Gastrocnemius medialis (tissue), 4 donors: ENCODE measurements around the gene TYSND1. TPM values are rescaled to one million over a fixed set of nuclear protein-coding genes. Genes with fewer than 3 reads are reported as not detected.

ENCODE experiments used
- ATAC-seq, 2 donors: fragments of 150-250 bp; one replicate each; pipeline ENCODE4 v1.9.1; 2016
- DNase-seq, 2 donors: peaks; one replicate each; pipeline ENCODE4 v3.0.0-alpha.2; 2019
- H3K27ac ChIP-seq, 4 donors: fragments of 200-600 bp; sonication (generic); 1 replicate in 1 of 4; 2 replicates in 3 of 4; pipeline ENCODE4 v1.5.1; 2016 to 2018; ENCODE audit warnings: mild to moderate bottlenecking in 2 of 4, moderate library complexity in 1 of 4
- H3K27me3 ChIP-seq, 3 donors: fragments of 200-600 bp; sonication (generic) in 2 of 3; 1 replicate in 1 of 3; 2 replicates in 2 of 3; pipeline versions ENCODE4 v1.5.1 to v1.6.0; 2016 to 2019; ENCODE audit warnings: mild to moderate bottlenecking in 1 of 3, moderate library complexity in 1 of 3
- H3K36me3 ChIP-seq, 2 donors: fragments of 200-600 bp; sonication (generic) in 1 of 2; one replicate each; pipeline ENCODE4 v1.5.1; 2017 to 2018
- H3K4me1 ChIP-seq, 2 donors: fragments of 200-600 bp; sonication (generic) in 1 of 2; one replicate each; pipeline ENCODE4 v1.5.1; 2016 to 2017; ENCODE audit warnings: mild to moderate bottlenecking in 2 of 2
- H3K4me3 ChIP-seq, 4 donors: fragments of 200-600 bp; sonication (generic) in 3 of 4; 1 replicate in 1 of 4; 2 replicates in 3 of 4; pipeline ENCODE4 v1.5.1; 2016 to 2019; ENCODE audit warnings: mild to moderate bottlenecking in 2 of 4
- H3K9me3 ChIP-seq, 3 donors: fragments of 200-600 bp; sonication (generic) in 2 of 3; 1 replicate in 1 of 3; 2 replicates in 2 of 3; pipeline ENCODE4 v1.5.1; 2016 to 2019
- POLR2A ChIP-seq, 2 donors: fragments of 450-650 bp; IDR thresholded peaks; one replicate each; pipeline ENCODE4 v1.6.1; 2017; ENCODE audit warnings: antibody characterized with exemption in 2 of 2, mild to moderate bottlenecking in 2 of 2, moderate library complexity in 2 of 2
- in situ Hi-C, 4 donors: fragments of 200-750 bp; cut with MboI; loops; one replicate each; pipeline versions ENCODE4 v1.15.0 to v1.8.0; 2017; ENCODE audit warnings: low sequenced_read_pairs in 4 of 4
- intact Hi-C: fragments of 100-400 bp; cut with DNase I; formaldehyde crosslinking; loops from one replicate; pipeline ENCODE4 v1.15.1; 2023; ENCODE audit warnings: low total_unique reads
- total RNA-seq, 4 donors: library from RNA; depleted of rRNA; stranded (reverse); fragments of >200 nt; gene quantifications; one replicate each; pipeline versions ENCODE4 v1.1.0 to v1.2.3, GENCODE V29; 2016
- TF ChIP-seq, protein P1 (sequence below), 5 experiments: fragments of 450-650 bp in 3 of 5; fragments of 200-600 bp in 2 of 5; sonication (generic) in 2 of 5; IDR thresholded peaks in 4 of 5; conservative IDR thresholded peaks in 1 of 5; 1 replicate in 4 of 5; 2 replicates in 1 of 5; pipeline ENCODE4 v1.5.1; 2016 to 2019; ENCODE audit warnings: antibody characterized with exemption in 5 of 5, mild to moderate bottlenecking in 3 of 5, moderate library complexity in 3 of 5

The TYSND1 gene
- total RNA-seq, 4 donors from 2014 or later: 2.7 to 10.3 (median 4.7) TPM

DNA sequence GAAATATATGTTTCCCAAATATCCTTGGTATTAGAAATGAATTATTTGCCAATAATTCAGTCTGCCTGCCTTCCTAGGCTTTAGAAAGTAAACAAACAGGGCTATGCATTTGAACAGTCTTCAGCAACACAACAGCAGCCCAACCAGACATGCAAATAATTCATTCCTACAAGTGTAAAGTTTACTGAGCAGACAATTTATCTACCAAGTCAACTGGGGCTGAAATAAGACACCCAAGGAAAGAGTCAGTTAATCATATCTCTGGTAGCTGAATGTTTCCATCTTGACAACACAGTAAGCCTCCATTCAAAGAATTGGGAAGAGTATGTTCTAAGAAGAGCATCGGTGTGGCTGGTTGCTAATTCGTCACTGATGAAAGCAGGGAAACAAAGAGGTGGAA lies 52.2 kb downstream of the TYSND1 start:
- DNase-seq (no peak), ATAC-seq (no peak)
- Histone ChIP-seq H3K27ac (no peak overlapping the region), H3K4me3 (no peak overlapping the region), H3K36me3 (peaks cover 0 to 11% of the 10 kb centered on the region in 2 donors), H3K4me1 (no peaks in the 10 kb centered on the region), H3K27me3 (no peaks in the 10 kb centered on the region), H3K9me3 (no peaks in the 10 kb centered on the region)
- in situ Hi-C loops: no loop called here
- intact Hi-C loops: no loop called here
- TF ChIP-seq, protein P1, sequence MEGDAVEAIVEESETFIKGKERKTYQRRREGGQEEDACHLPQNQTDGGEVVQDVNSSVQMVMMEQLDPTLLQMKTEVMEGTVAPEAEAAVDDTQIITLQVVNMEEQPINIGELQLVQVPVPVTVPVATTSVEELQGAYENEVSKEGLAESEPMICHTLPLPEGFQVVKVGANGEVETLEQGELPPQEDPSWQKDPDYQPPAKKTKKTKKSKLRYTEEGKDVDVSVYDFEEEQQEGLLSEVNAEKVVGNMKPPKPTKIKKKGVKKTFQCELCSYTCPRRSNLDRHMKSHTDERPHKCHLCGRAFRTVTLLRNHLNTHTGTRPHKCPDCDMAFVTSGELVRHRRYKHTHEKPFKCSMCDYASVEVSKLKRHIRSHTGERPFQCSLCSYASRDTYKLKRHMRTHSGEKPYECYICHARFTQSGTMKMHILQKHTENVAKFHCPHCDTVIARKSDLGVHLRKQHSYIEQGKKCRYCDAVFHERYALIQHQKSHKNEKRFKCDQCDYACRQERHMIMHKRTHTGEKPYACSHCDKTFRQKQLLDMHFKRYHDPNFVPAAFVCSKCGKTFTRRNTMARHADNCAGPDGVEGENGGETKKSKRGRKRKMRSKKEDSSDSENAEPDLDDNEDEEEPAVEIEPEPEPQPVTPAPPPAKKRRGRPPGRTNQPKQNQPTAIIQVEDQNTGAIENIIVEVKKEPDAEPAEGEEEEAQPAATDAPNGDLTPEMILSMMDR (IDR thresholded peaks at IDR 0.05 in 4 of 5, conservative IDR thresholded peaks at IDR 0.05 in 1 of 5): no peak
- TF ChIP-seq POLR2A (IDR thresholded peaks at IDR 0.05): no peak

DNA sequence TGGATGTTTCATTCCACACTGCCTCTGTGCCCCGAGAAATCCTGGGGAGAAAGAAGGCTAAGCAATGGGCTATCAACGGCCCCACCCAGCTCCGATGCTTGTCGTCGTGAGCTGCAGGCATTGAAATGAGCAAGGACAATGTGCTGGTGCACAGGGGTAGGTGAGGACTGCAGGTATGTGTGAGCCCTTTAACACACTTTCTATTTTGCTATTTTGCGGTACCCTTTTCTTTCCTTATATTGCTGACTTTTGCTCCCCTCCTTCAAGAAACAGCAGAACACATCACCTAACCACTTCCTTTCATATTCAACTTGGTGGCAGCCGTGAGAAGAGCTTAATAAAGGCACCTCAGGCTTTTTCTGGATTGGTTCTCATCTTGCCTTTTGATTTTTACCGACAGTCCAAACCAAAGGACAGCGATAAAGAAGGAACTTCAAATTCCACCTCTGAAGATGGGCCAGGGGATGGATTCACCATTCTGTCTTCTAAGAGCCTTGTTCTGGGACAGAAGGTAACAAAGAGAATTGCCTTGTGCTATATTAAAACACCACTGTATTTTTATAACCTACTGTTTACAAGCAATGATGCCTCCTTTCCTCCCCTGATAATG lies 53.1 kb downstream of the TYSND1 start:
- H3K27ac ChIP-seq: no peak overlapping the region
- H3K4me1 ChIP-seq: no peaks in the 10 kb centered on the region
- no peaks in the 10 kb centered on the region for H3K9me3 ChIP-seq
- no peak overlapping the region for H3K4me3 ChIP-seq
- ATAC-seq (no peak), DNase-seq (no peak)
- no peak for TF ChIP-seq POLR2A (IDR thresholded peaks at IDR 0.05)
- TF ChIP-seq, protein P1 (IDR thresholded peaks at IDR 0.05 in 4 of 5, conservative IDR thresholded peaks at IDR 0.05 in 1 of 5): no peak
- in situ Hi-C loops: no loop called here
- H3K27me3 ChIP-seq: no peaks in the 10 kb centered on the region
- intact Hi-C loops: no loop called here
- H3K36me3 ChIP-seq: peaks cover 0 to 6% of the 10 kb centered on the region in 2 donors

DNA sequence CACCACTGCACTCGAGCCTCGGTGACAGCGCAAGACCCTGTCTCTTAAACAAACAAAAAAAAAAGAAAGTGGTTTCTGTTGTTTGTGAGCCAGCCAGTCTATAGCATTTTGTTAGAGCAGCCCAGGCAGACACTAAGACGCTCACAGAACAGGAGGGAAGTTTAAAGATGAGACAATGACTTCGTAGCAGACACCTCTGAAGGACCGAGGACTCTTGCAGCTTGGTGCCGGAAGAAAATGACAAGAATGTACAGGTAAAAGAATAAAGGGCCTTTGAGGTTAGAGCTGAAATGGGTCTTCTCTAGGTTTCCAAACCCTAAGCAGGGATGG lies 54.1 kb downstream of the TYSND1 start:
- H3K27me3 ChIP-seq: no peaks in the 10 kb centered on the region
- H3K27ac ChIP-seq: no peak overlapping the region
- H3K4me1 ChIP-seq: no peaks in the 10 kb centered on the region
- no peak overlapping the region for H3K4me3 ChIP-seq
- H3K9me3 ChIP-seq: no peaks in the 10 kb centered on the region
- intact Hi-C loops (no loop called here), in situ Hi-C loops (no loop called here)
- DNase-seq (no peak), ATAC-seq (no peak)
- peaks cover 0 to 4% of the 10 kb centered on the region in 2 donors for H3K36me3 ChIP-seq
- no peak for TF ChIP-seq POLR2A (IDR thresholded peaks at IDR 0.05)
- TF ChIP-seq, protein P1 (IDR thresholded peaks at IDR 0.05 in 4 of 5, conservative IDR thresholded peaks at IDR 0.05 in 1 of 5): no peak

DNA sequence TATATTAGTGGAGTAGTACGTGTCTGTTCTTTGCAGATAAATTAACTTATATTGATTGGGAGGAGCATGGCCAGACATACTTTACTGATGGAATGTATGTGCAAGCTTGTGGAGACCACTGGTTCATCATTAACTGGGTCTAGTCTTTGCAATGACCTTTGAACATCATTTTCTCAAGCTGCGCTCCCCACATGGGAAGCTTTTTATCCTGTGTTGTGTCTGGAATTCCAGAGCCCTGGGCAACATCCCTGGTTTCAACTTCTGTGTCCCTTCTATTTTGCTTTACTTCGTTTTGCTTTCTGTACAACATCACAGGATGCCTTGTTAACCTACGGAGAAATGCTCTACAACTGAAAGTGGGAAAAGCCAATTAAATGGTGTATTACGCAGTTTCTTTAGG lies 55.5 kb downstream of the TYSND1 start:
- no peak for TF ChIP-seq POLR2A (IDR thresholded peaks at IDR 0.05)
- TF ChIP-seq, protein P1 (IDR thresholded peaks at IDR 0.05 in 4 of 5, conservative IDR thresholded peaks at IDR 0.05 in 1 of 5): no peak
- Histone ChIP-seq H3K4me3 (no peak overlapping the region), H3K36me3 (peaks cover 0 to 4% of the 10 kb centered on the region in 2 donors), H3K27me3 (no peaks in the 10 kb centered on the region), H3K9me3 (no peaks in the 10 kb centered on the region), H3K27ac (no peak overlapping the region), H3K4me1 (no peaks in the 10 kb centered on the region)
- DNase-seq (no peak), ATAC-seq (no peak)
- in situ Hi-C loops: no loop called here
- intact Hi-C loops: no loop called here

DNA sequence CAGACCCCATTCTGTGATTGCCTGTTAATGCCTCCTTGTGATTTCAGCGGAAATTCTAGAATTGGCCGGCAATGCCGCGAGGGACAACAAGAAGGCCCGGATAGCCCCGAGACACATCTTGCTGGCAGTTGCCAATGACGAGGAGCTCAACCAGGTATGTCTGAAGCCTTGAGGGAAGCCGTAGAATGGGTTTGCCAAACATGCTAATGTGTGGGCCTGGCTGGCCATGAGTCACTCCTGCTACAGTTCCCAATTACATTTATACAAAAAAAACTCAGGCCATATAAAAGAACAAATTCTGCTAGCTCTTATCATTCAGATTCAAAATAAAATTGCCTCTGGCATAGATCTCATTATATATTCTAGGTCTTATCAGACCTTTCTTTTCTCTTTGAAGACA lies 56.5 kb downstream of the TYSND1 start:
- DNase-seq (no peak), ATAC-seq (no peak)
- in situ Hi-C loops (no loop called here), intact Hi-C loops (no loop called here)
- Histone ChIP-seq H3K27ac (no peak overlapping the region), H3K4me3 (no peak overlapping the region), H3K27me3 (no peaks in the 10 kb centered on the region), H3K4me1 (no peaks in the 10 kb centered on the region), H3K36me3 (peaks cover 0 to 4% of the 10 kb centered on the region in 2 donors), H3K9me3 (no peaks in the 10 kb centered on the region)
- no peak for TF ChIP-seq POLR2A (IDR thresholded peaks at IDR 0.05)
- TF ChIP-seq, protein P1 (IDR thresholded peaks at IDR 0.05 in 4 of 5, conservative IDR thresholded peaks at IDR 0.05 in 1 of 5): no peak
